ENCODE data around the gene GPR153. TPM values are rescaled to one million over a fixed set of nuclear protein-coding genes. Genes with fewer than 3 reads are reported as not detected.

The GPR153 gene
- total and polyA plus RNA-seq, 2 of the 8 experiments (the other 6 are each of a cell fraction or from before 2014, with no cell fraction given), result 5.7 to 8.1 TPM

DNA sequence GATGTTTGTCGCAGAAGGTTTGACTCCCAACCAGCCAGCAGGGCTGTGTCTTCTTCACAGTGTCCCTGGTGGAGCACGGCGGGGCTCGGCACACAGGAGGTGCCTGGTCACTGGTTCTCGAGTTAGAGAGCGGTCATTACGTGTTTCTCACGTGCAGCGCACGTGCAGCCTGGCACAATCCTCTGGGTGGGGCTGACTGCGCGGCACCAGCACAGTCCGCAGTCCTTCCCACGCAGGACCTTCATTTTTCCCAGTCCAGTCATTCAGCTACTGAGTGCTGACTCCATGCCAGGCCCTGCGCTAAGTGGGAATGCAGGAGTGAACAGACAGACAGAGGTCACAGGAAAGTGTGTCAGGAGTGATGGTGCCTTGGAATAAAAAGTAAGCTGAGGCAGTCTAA is 46.2 kb upstream of the GPR153 start:
- Histone ChIP-seq H4K20me1 (replicated peaks in 1 of 2; ENCODE audit: control insufficient read depth in 1 of 2, insufficient read depth in 2 of 2, low read length in 2 of 2) (no peaks in the 10 kb centered on the region), H3K56ac (replicated peaks; ENCODE audit: insufficient read length, low read depth, low read length) (no peak overlapping the region), H3K23ac (ENCODE audit: insufficient read length) (no peak overlapping the region), H2BK120ac (replicated peaks; ENCODE audit: low read depth, low read length) (no peak overlapping the region), H4K5ac (ENCODE audit: insufficient read length, low read depth, low read length) (no peak overlapping the region), H4K8ac (ENCODE audit: extremely low read depth, insufficient read depth, low read length) (no peak overlapping the region), H2BK15ac (ENCODE audit: low read length) (no peak overlapping the region), H2BK12ac (ENCODE audit: low read depth, low read length) (no peak overlapping the region), H4K91ac (replicated peaks; ENCODE audit: insufficient read length, low read length) (no peak overlapping the region), H3K79me2 (ENCODE audit: control insufficient read depth in 1 of 2, insufficient read depth in 2 of 2, low read length in 2 of 2) (no peaks in the 10 kb centered on the region), H3K79me1 (ENCODE audit: low read depth, low read length) (peaks cover 4% of the 10 kb centered on the region; the same call in 1 of the 2 replicates), H3K27ac (ENCODE audit: low read depth, low read length) (no peak overlapping the region), H3K4ac (replicated peaks; ENCODE audit: insufficient read length, low read depth, low read length) (no peak overlapping the region), H2AFZ (ENCODE audit: low read length) (no peak overlapping the region), H3K36me3 (ENCODE audit: control insufficient read depth in 2 of 4, insufficient read depth in 4 of 4, low read length in 3 of 4) (peaks cover 0 to 13% (median 6%) of the 10 kb centered on the region in 4 experiments; a peak in 4 of 8 replicates), H3K27me3 (replicated peaks in 1 of 4; ENCODE audit: control insufficient read depth in 3 of 4, extremely low read depth in 1 of 4, insufficient read depth in 3 of 4, low read length in 3 of 4) (no peaks in the 10 kb centered on the region), H3K4me2 (ENCODE audit: insufficient read depth in 1 of 2, low read depth in 2 of 2, low read length in 2 of 2) (no peak overlapping the region), H2BK20ac (ENCODE audit: low read length) (no peak overlapping the region), H2BK5ac (ENCODE audit: low read depth, low read length) (no peak overlapping the region), H3K4me1 (replicated peaks in 1 of 4; ENCODE audit: control insufficient read depth in 3 of 4, insufficient read depth in 4 of 4, low read length in 3 of 4) (no peaks in the 10 kb centered on the region), H3K23me2 (ENCODE audit: low read depth, low read length) (no peaks in the 10 kb centered on the region), H2AK5ac (ENCODE audit: low read depth, low read length) (no peak overlapping the region), H3K4me3 (ENCODE audit: extremely low read depth in 1 of 4, insufficient read depth in 2 of 4, low read depth in 3 of 4, low read length in 4 of 4) (no peak overlapping the region), H3K9ac (replicated peaks in 1 of 4; ENCODE audit: extremely low read depth in 1 of 4, low read depth in 3 of 4, low read length in 3 of 4) (no peak overlapping the region), H3K18ac (ENCODE audit: extremely low read depth, low read length) (no peak overlapping the region), H3K14ac (ENCODE audit: insufficient read length) (no peak overlapping the region), H3K9me3 (ENCODE audit: insufficient read depth in 2 of 2, low read depth in 1 of 2, low read length in 1 of 2) (peaks cover 10 to 25% of the 10 kb centered on the region in 2 experiments; a peak in 3 of 4 replicates)
- ChIA-PET POLR2A (ENCODE audit: partially characterized antibody) (no interaction called here), CTCF (ENCODE audit: partially characterized antibody) (interaction anchor here (1.3 to 1.5 kb wide), 2 partner anchors 8 to 15 kb away, joined by 4 to 5 read pairs; no protein-coding TSS in a partner anchor)
- DNase-seq (ENCODE audit: low read depth in 1 of 2, low spot score in 2 of 2) (no peak), FAIRE-seq (no peak)
- TF ChIP-seq RXRA (IDR thresholded peaks at IDR 0.05; ENCODE audit: insufficient read depth, low read depth, low read length) (no peak), EZH2 (IDR thresholded peaks at IDR 0.05; ENCODE audit: low read depth, low read length, severe bottlenecking) (no peak), JUND (IDR thresholded peaks at IDR 0.05; ENCODE audit: low read length) (no peak), RFX5 (IDR thresholded peaks at IDR 0.05; ENCODE audit: borderline replicate concordance, low read depth, low read length) (no peak), PHF8 (conservative IDR thresholded peaks at IDR 0.05; ENCODE audit: low read depth, low read length) (no peak), POU5F1 (IDR thresholded peaks at IDR 0.05; ENCODE audit: low read depth, low read length) (no peak), MAFK (IDR thresholded peaks at IDR 0.05; ENCODE audit: low read depth, low read length) (no peak), CEBPB (IDR thresholded peaks at IDR 0.05; ENCODE audit: low read depth, low read length) (no peak)
- TF ChIP-seq, protein P1, sequence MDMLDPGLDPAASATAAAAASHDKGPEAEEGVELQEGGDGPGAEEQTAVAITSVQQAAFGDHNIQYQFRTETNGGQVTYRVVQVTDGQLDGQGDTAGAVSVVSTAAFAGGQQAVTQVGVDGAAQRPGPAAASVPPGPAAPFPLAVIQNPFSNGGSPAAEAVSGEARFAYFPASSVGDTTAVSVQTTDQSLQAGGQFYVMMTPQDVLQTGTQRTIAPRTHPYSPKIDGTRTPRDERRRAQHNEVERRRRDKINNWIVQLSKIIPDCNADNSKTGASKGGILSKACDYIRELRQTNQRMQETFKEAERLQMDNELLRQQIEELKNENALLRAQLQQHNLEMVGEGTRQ (IDR thresholded peaks at IDR 0.05; ENCODE audit: low read length), result no peak
- 99% methylated on average over 15 of the region's 15 CpGs; no CpG with 5 or more reads in 1 of the 2 experiments for WGBS, 2 experiments (ENCODE audit: extremely low coverage in 1 of 2, insufficient coverage in 1 of 2, insufficient read length in 1 of 2, insufficient replicate concordance in 2 of 2, low coverage in 1 of 2, low lambda C conversion rate in 2 of 2, missing lambda C conversion rate in 1 of 2)

Measured in H1 (cell line).